Measurements from ENCODE around the gene ZDHHC1. TPM values are rescaled to one million over a fixed set of nuclear protein-coding genes. Genes with fewer than 3 reads are reported as not detected.
A peak's percentile ranks its signal among the peaks of the same experiment; 100 is the strongest.

Gene ZDHHC1
- total RNA-seq, 1 donor, result 9.0 TPM

- Histone ChIP-seq H3K4me3 (ENCODE audit: insufficient read depth, low read length) (no peak overlapping the region), H2AFZ (ENCODE audit: low read length) (no peak overlapping the region), H3K4me1 (ENCODE audit: insufficient read depth, low read length) (peaks cover 3% of the 10 kb centered on the region), H3K27me3 (ENCODE audit: insufficient read depth, low read length) (no peaks in the 10 kb centered on the region), H3K36me3 (ENCODE audit: insufficient read depth, low read length) (peaks cover 20% of the 10 kb centered on the region), H3K4me2 (ENCODE audit: insufficient read depth, low read length) (no peak overlapping the region), H3K9me3 (ENCODE audit: low read depth, low read length) (no peaks in the 10 kb centered on the region), H3K79me2 (ENCODE audit: insufficient read depth, low read length) (peaks cover 11% of the 10 kb centered on the region), H3K27ac (ENCODE audit: low read depth, low read length) (no peak overlapping the region), H4K20me1 (ENCODE audit: insufficient read depth, low read length) (peaks cover 20% of the 10 kb centered on the region)
- DNase-seq (ENCODE audit: insufficient read length, low spot score, missing footprints), result peak; percentile 84
- TF ChIP-seq, protein P1, sequence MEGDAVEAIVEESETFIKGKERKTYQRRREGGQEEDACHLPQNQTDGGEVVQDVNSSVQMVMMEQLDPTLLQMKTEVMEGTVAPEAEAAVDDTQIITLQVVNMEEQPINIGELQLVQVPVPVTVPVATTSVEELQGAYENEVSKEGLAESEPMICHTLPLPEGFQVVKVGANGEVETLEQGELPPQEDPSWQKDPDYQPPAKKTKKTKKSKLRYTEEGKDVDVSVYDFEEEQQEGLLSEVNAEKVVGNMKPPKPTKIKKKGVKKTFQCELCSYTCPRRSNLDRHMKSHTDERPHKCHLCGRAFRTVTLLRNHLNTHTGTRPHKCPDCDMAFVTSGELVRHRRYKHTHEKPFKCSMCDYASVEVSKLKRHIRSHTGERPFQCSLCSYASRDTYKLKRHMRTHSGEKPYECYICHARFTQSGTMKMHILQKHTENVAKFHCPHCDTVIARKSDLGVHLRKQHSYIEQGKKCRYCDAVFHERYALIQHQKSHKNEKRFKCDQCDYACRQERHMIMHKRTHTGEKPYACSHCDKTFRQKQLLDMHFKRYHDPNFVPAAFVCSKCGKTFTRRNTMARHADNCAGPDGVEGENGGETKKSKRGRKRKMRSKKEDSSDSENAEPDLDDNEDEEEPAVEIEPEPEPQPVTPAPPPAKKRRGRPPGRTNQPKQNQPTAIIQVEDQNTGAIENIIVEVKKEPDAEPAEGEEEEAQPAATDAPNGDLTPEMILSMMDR (IDR thresholded peaks at IDR 0.05; ENCODE audit: extremely low read depth, low read depth, low read length), result no peak
These were observed 22.0 kb upstream of the ZDHHC1 start for GRCh38 chr16:67438098-67438791.

DNA sequence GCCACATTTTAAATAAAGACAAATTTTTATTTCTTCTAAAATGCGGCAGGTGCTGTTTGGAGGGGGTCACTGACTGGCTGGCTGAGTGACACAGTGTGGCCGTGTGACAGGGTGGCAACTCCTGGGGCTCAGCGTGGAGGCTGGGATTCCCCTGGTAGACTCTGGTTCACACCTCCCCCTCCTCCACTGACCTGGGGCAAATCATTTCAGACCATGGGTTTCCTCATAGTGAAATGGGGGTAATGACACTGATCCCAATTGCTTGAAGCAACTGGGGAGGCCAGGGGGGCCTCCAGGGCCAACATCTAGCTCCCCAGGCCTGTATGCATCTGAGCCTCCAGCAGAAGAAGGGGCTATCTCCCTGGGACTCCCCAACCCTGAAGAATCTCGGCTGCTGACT lies 21.2 kb upstream of the ZDHHC1 start:
- peaks cover 20% of the 10 kb centered on the region for H3K36me3 ChIP-seq (ENCODE audit: insufficient read depth, low read length)
- H3K27me3 ChIP-seq (ENCODE audit: insufficient read depth, low read length), result no peaks in the 10 kb centered on the region
- no peak overlapping the region for H3K4me2 ChIP-seq (ENCODE audit: insufficient read depth, low read length)
- no peak overlapping the region for H2AFZ ChIP-seq (ENCODE audit: low read length)
- no peaks in the 10 kb centered on the region for H3K4me1 ChIP-seq (ENCODE audit: insufficient read depth, low read length)
- no peak overlapping the region for H3K4me3 ChIP-seq (ENCODE audit: insufficient read depth, low read length)
- DNase-seq (ENCODE audit: insufficient read length, low spot score, missing footprints), result no peak
- H3K79me2 ChIP-seq (ENCODE audit: insufficient read depth, low read length), result peaks cover 6% of the 10 kb centered on the region
- H4K20me1 ChIP-seq (ENCODE audit: insufficient read depth, low read length), result peaks cover 14% of the 10 kb centered on the region
- TF ChIP-seq, protein P1 (IDR thresholded peaks at IDR 0.05; ENCODE audit: extremely low read depth, low read depth, low read length), result no peak
- H3K9me3 ChIP-seq (ENCODE audit: low read depth, low read length), result no peaks in the 10 kb centered on the region
- H3K27ac ChIP-seq (ENCODE audit: low read depth, low read length), result no peak overlapping the region

DNA sequence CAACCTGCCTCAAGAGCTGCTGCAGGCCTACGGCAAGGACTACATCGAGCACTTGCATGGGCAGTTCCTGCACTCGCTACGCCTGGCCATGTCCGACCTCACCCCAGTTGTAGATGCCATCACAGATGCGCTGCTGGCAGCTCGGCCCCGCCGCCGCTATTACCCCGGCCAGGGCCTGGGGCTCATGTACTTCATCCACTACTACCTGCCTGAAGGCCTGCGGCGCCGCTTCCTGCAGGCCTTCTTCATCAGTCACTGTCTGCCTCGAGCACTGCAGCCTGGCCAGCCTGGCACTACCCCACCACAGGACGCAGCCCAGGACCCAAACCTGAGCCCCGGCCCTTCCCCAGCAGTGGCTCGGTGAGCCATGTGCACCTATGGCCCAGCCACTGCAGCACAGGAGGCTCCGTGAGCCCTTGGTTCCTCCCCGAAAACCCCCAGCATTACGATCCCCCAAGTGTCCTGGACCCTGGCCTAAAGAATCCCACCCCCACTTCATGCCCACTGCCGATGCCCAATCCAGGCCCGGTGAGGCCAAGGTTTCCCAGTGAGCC lies 20.4 kb upstream of the ZDHHC1 start:
- no peak overlapping the region for H3K4me2 ChIP-seq (ENCODE audit: insufficient read depth, low read length)
- DNase-seq (ENCODE audit: insufficient read length, low spot score, missing footprints), result peak; percentile 67
- H3K27me3 ChIP-seq (ENCODE audit: insufficient read depth, low read length), result no peaks in the 10 kb centered on the region
- TF ChIP-seq, protein P1 (IDR thresholded peaks at IDR 0.05; ENCODE audit: extremely low read depth, low read depth, low read length), result no peak
- peaks cover under 1% of the 10 kb centered on the region for H3K79me2 ChIP-seq (ENCODE audit: insufficient read depth, low read length)
- H2AFZ ChIP-seq (ENCODE audit: low read length), result no peak overlapping the region
- H3K4me1 ChIP-seq (ENCODE audit: insufficient read depth, low read length), result no peaks in the 10 kb centered on the region
- peaks cover 20% of the 10 kb centered on the region for H3K36me3 ChIP-seq (ENCODE audit: insufficient read depth, low read length)
- H4K20me1 ChIP-seq (ENCODE audit: insufficient read depth, low read length), result peaks cover 12% of the 10 kb centered on the region
- H3K9me3 ChIP-seq (ENCODE audit: low read depth, low read length), result no peaks in the 10 kb centered on the region
- no peak overlapping the region for H3K4me3 ChIP-seq (ENCODE audit: insufficient read depth, low read length)
- no peak overlapping the region for H3K27ac ChIP-seq (ENCODE audit: low read depth, low read length)

DNA sequence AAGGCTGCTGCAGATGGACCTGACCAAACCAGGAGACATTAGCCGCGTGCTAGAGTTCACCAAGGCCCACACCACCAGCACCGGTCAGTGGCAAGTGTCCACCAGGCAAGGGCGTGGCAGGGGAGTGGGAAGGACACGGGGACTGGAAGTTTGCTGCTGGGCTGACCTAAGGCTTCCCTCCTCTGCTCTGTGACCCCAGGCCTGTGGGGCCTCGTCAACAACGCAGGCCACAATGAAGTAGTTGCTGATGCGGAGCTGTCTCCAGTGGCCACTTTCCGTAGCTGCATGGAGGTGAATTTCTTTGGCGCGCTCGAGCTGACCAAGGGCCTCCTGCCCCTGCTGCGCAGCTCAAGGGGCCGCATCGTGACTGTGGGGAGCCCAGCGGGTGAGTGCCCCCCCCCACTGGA lies 19.5 kb upstream of the ZDHHC1 start:
- peaks cover 3% of the 10 kb centered on the region for H3K4me1 ChIP-seq (ENCODE audit: insufficient read depth, low read length)
- no peaks in the 10 kb centered on the region for H3K79me2 ChIP-seq (ENCODE audit: insufficient read depth, low read length)
- DNase-seq (ENCODE audit: insufficient read length, low spot score, missing footprints), result peak; percentile 65
- H3K27ac ChIP-seq (ENCODE audit: low read depth, low read length), result no peak overlapping the region
- no peak overlapping the region for H2AFZ ChIP-seq (ENCODE audit: low read length)
- H3K4me2 ChIP-seq (ENCODE audit: insufficient read depth, low read length), result no peak overlapping the region
- TF ChIP-seq, protein P1 (IDR thresholded peaks at IDR 0.05; ENCODE audit: extremely low read depth, low read depth, low read length), result no peak
- peaks cover 20% of the 10 kb centered on the region for H3K36me3 ChIP-seq (ENCODE audit: insufficient read depth, low read length)
- H3K4me3 ChIP-seq (ENCODE audit: insufficient read depth, low read length), result no peak overlapping the region
- H3K9me3 ChIP-seq (ENCODE audit: low read depth, low read length), result no peaks in the 10 kb centered on the region
- peaks cover 7% of the 10 kb centered on the region for H4K20me1 ChIP-seq (ENCODE audit: insufficient read depth, low read length)
- no peaks in the 10 kb centered on the region for H3K27me3 ChIP-seq (ENCODE audit: insufficient read depth, low read length)

Data from osteoblast (primary cell).